Nephron (organoid): ENCODE measurements around the gene DENND2A.

ENCODE experiments used
- H3K27ac Mint-ChIP-seq, 3 experiments: 2 replicates each; pipeline ENCODE4 v1.8.0; 2020; ENCODE audit warnings: mixed read lengths in 3 of 3, mild to moderate bottlenecking in 2 of 3, moderate library complexity in 1 of 3
- H3K27me3 Mint-ChIP-seq: 2 replicates; pipeline ENCODE4 v1.8.0; 2021; ENCODE audit warnings: low read depth, mild to moderate bottlenecking, moderate library complexity, mixed read lengths
- H3K36me3 Mint-ChIP-seq: 2 replicates; pipeline ENCODE4 v1.8.0; 2020; ENCODE audit warnings: low read depth, mixed read lengths
- H3K4me1 Mint-ChIP-seq: 2 replicates; pipeline ENCODE4 v1.8.0; 2020; ENCODE audit warnings: mixed read lengths
- H3K4me3 Mint-ChIP-seq, 3 experiments: 2 replicates each; pipeline ENCODE4 v1.8.0; 2020; ENCODE audit warnings: mild to moderate bottlenecking in 3 of 3, mixed read lengths in 3 of 3, moderate library complexity in 2 of 3
- H3K9me3 Mint-ChIP-seq: 2 replicates; pipeline ENCODE4 v1.8.0; 2020; ENCODE audit warnings: mixed read lengths
- CTCF ChIP-seq, 3 experiments: fragments of 200-600 bp; sonication (generic); IDR thresholded peaks; one replicate each; pipeline ENCODE4 v1.5.0; 2021; ENCODE audit warnings: antibody characterized with exemption in 3 of 3; ENCODE audit not compliant: unreplicated experiment in 3 of 3

The DENND2A gene

GRCh38 chr7:140551355-140552239 is 89.0 kb downstream of the DENND2A start:
- TF ChIP-seq CTCF (IDR thresholded peaks at IDR 0.05; ENCODE audit: unreplicated experiment in 3 of 3), result no peak
- peaks cover 47% of the 10 kb centered on the region for H3K36me3 Mint-ChIP-seq
- H3K27me3 Mint-ChIP-seq, result no peaks in the 10 kb centered on the region
- no peaks in the 10 kb centered on the region for H3K9me3 Mint-ChIP-seq
- peak overlapping the region in 2 of 3 experiments; percentile 2 to 34 for H3K27ac Mint-ChIP-seq
- peaks cover 5% of the 10 kb centered on the region for H3K4me1 Mint-ChIP-seq
- H3K4me3 Mint-ChIP-seq, result no peak overlapping the region

GRCh38 chr7:140546947-140547346 is 93.7 kb downstream of the DENND2A start:
- TF ChIP-seq CTCF (IDR thresholded peaks at IDR 0.05; ENCODE audit: unreplicated experiment in 3 of 3), result no peak
- Mint-ChIP-seq H3K36me3 (peaks cover 33% of the 10 kb centered on the region), H3K9me3 (no peaks in the 10 kb centered on the region), H3K27ac (no peak overlapping the region), H3K4me3 (no peak overlapping the region), H3K27me3 (no peaks in the 10 kb centered on the region), H3K4me1 (peaks cover 14% of the 10 kb centered on the region)

GRCh38 chr7:140544388-140544826 is 96.2 kb downstream of the DENND2A start:
- peaks cover 34% of the 10 kb centered on the region for H3K4me1 Mint-ChIP-seq
- no peak overlapping the region for H3K27ac Mint-ChIP-seq
- no peak overlapping the region for H3K4me3 Mint-ChIP-seq
- no peaks in the 10 kb centered on the region for H3K27me3 Mint-ChIP-seq
- no peaks in the 10 kb centered on the region for H3K9me3 Mint-ChIP-seq
- no peak for TF ChIP-seq CTCF (IDR thresholded peaks at IDR 0.05; ENCODE audit: unreplicated experiment in 3 of 3)
- H3K36me3 Mint-ChIP-seq, result peaks cover 35% of the 10 kb centered on the region

- Mint-ChIP-seq H3K27me3 (no peaks in the 10 kb centered on the region), H3K27ac (peak overlapping the region; percentile 98 to 99 (median 98)), H3K4me1 (peaks cover 48% of the 10 kb centered on the region), H3K4me3 (peak overlapping the region; percentile 64 to 68 (median 65)), H3K9me3 (no peaks in the 10 kb centered on the region), H3K36me3 (peaks cover 42% of the 10 kb centered on the region)
- no peak for TF ChIP-seq CTCF (IDR thresholded peaks at IDR 0.05; ENCODE audit: unreplicated experiment in 3 of 3)
Measured at GRCh38 chr7:140542228-140542603, 98.4 kb downstream of the DENND2A start.

- Mint-ChIP-seq H3K27me3 (no peaks in the 10 kb centered on the region), H3K27ac (peak overlapping the region; percentile 98 to 99 (median 98)), H3K4me1 (peaks cover 48% of the 10 kb centered on the region), H3K36me3 (peaks cover 37% of the 10 kb centered on the region), H3K9me3 (no peaks in the 10 kb centered on the region), H3K4me3 (peak overlapping the region; percentile 64 to 68 (median 65))
- TF ChIP-seq CTCF (IDR thresholded peaks at IDR 0.05; ENCODE audit: unreplicated experiment in 3 of 3), result no peak
Measured at GRCh38 chr7:140541513-140542227, 98.9 kb downstream of the DENND2A start.
